Sigmoid colon (tissue), 3 donors: Measurements from ENCODE around the gene RGS11.

ENCODE experiments used
- POLR2A ChIP-seq, 2 donors: fragments of 450-650 bp; IDR thresholded peaks; one replicate each; pipeline ENCODE4 v1.6.1; 2016; ENCODE audit warnings: antibody characterized with exemption in 2 of 2, mild to moderate bottlenecking in 2 of 2, moderate library complexity in 2 of 2
- TF ChIP-seq, protein P1 (sequence below), 4 experiments: fragments of 450-650 bp in 3 of 4; fragments of 200-600 bp in 1 of 4; IDR thresholded peaks; one replicate each; pipeline ENCODE4 v1.5.1; 2016 to 2019; ENCODE audit warnings: antibody characterized with exemption in 4 of 4, mild to moderate bottlenecking in 3 of 4, moderate library complexity in 2 of 4

DNA sequence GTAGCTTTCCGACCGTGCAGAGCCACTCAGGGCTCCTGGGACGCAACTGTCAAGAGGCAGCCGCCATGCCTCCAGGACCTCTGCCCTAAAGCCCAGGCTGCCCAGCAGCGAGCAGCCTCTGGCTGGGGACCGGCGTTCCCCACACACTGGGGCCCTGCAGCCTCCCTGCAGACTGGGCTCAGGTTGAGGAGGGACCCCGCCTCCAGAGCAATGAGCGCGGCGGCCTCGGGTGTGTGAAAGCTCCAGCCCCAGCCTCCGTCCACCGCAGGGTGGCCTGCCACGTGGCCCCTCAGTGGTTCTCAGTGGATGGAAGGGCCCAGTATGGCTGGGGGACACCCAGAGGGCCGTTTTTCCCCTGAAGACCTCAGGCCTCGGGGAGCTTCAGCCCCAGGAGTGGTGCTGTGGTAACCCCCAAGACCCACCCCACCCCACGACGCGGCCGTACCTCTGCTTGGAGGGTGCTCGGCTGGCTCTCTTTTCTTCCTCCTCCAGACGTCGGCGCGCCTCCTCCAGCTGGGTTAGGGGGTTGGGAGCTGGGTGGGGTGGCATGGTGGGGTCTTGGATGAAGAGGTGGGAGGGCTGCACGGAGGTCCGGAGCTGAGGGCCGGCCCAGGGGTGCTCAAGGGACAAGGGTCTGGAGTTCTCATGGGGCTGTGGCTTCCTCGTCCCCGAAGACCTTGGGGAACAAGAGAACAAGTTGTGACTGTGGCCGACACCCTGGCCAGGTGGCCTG lies 17.5 kb upstream of the RGS11 start:
- TF ChIP-seq, protein P1, sequence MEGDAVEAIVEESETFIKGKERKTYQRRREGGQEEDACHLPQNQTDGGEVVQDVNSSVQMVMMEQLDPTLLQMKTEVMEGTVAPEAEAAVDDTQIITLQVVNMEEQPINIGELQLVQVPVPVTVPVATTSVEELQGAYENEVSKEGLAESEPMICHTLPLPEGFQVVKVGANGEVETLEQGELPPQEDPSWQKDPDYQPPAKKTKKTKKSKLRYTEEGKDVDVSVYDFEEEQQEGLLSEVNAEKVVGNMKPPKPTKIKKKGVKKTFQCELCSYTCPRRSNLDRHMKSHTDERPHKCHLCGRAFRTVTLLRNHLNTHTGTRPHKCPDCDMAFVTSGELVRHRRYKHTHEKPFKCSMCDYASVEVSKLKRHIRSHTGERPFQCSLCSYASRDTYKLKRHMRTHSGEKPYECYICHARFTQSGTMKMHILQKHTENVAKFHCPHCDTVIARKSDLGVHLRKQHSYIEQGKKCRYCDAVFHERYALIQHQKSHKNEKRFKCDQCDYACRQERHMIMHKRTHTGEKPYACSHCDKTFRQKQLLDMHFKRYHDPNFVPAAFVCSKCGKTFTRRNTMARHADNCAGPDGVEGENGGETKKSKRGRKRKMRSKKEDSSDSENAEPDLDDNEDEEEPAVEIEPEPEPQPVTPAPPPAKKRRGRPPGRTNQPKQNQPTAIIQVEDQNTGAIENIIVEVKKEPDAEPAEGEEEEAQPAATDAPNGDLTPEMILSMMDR (IDR thresholded peaks at IDR 0.05) = no peak
- no peak for TF ChIP-seq POLR2A (IDR thresholded peaks at IDR 0.05)
